ENCODE data around the gene CGREF1.

DNA sequence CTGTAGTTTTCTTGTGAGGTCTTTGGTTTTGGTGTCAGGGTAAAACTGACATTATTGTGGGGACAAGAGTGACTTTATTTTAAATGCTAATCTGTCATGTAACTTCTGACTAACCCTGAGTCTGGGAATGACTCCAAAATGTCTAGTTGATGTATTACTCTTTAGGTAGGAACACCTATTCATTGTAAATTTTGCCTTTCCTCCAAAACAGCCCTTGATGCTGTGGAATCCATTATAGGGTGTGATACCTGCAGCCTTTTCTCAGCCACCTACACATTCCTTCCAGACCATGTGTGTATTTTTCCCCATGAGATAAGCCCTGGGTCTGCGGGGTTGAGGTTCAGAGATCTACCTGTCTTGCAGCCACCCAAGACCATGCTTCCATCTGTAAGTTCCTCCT lies 24.4 kb upstream of the CGREF1 start:
- TF ChIP-seq, protein P1, sequence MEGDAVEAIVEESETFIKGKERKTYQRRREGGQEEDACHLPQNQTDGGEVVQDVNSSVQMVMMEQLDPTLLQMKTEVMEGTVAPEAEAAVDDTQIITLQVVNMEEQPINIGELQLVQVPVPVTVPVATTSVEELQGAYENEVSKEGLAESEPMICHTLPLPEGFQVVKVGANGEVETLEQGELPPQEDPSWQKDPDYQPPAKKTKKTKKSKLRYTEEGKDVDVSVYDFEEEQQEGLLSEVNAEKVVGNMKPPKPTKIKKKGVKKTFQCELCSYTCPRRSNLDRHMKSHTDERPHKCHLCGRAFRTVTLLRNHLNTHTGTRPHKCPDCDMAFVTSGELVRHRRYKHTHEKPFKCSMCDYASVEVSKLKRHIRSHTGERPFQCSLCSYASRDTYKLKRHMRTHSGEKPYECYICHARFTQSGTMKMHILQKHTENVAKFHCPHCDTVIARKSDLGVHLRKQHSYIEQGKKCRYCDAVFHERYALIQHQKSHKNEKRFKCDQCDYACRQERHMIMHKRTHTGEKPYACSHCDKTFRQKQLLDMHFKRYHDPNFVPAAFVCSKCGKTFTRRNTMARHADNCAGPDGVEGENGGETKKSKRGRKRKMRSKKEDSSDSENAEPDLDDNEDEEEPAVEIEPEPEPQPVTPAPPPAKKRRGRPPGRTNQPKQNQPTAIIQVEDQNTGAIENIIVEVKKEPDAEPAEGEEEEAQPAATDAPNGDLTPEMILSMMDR (IDR thresholded peaks at IDR 0.05) = no peak
- TF ChIP-seq POLR2AphosphoS5 (IDR thresholded peaks at IDR 0.05) = no peak

Data from sigmoid colon (tissue), 4 donors.